DND-41 (cell line): Measurements from ENCODE around the gene EIF4G3.
"Not testable (repeated sequence)": the region's sequence is repeated elsewhere in the genome, so short reads cannot be mapped to it uniquely, and the experiment has no call there.

ENCODE experiments used
- ATAC-seq: fragments of 200-7000 bp; cut with Tn5 transposase; 3 replicates; pipeline ENCODE4 v1.9.1; 2021; ENCODE audit warnings: low read depth; ENCODE audit not compliant: insufficient read depth
- DNase-seq: peaks from one replicate; pipeline ENCODE4 v3.0.0-alpha.2; 2020
- H2AFZ ChIP-seq: 2 replicates; pipeline ENCODE4 v1.6.0; 2012; ENCODE audit warnings: low read depth, low read length
- H3K27ac ChIP-seq: 2 replicates; pipeline ENCODE4 v1.5.1; 2012; ENCODE audit warnings: low read length, inconsistent platforms
- H3K27me3 ChIP-seq: fragments of 200-600 bp; sonication (generic); 2 replicates; pipeline ENCODE4 v1.6.0; 2012; ENCODE audit warnings: low read length, mild to moderate bottlenecking, inconsistent platforms; ENCODE audit not compliant: insufficient read depth, poor library complexity
- H3K36me3 ChIP-seq: 2 replicates; pipeline ENCODE4 v1.5.1; 2012; ENCODE audit warnings: low read length, inconsistent platforms; ENCODE audit not compliant: insufficient read depth
- H3K4me1 ChIP-seq: 2 replicates; pipeline ENCODE4 v1.5.1; 2012; ENCODE audit warnings: mild to moderate bottlenecking, low read length; ENCODE audit not compliant: insufficient read depth
- H3K4me2 ChIP-seq: 2 replicates; pipeline ENCODE4 v1.6.0; 2012; ENCODE audit warnings: mild to moderate bottlenecking, moderate library complexity, low read length, inconsistent platforms; ENCODE audit not compliant: insufficient read depth
- H3K4me3 ChIP-seq, 2 experiments: fragments of 200-600 bp in 1 of 2; shearing (Covaris generic) in 1 of 2; 2 replicates each; pipeline ENCODE4 v1.5.1; 2012 to 2016; ENCODE audit warnings: inconsistent platforms in 2 of 2, low read length in 2 of 2, mild to moderate bottlenecking in 2 of 2, low read depth in 1 of 2, moderate library complexity in 1 of 2
- H3K79me2 ChIP-seq: 2 replicates; pipeline ENCODE4 v1.6.0; 2012; ENCODE audit warnings: low read length, inconsistent platforms; ENCODE audit not compliant: insufficient read depth
- H3K9ac ChIP-seq: 2 replicates; pipeline ENCODE4 v1.6.0; 2012; ENCODE audit warnings: low read depth, mild to moderate bottlenecking, inconsistent platforms, low read length, moderate library complexity
- H3K9me3 ChIP-seq: 2 replicates; pipeline ENCODE4 v1.5.1; 2012; ENCODE audit warnings: low read length, moderate library complexity, mild to moderate bottlenecking, inconsistent platforms; ENCODE audit not compliant: insufficient read depth, severe bottlenecking
- H4K20me1 ChIP-seq: 2 replicates; pipeline ENCODE4 v1.6.0; 2012; ENCODE audit warnings: low read length; ENCODE audit not compliant: insufficient read depth
- CTCF ChIP-seq: IDR thresholded peaks from 2 replicates; pipeline ENCODE4 v1.5.1; 2012; ENCODE audit warnings: borderline replicate concordance, low read length, moderate library complexity, mild to moderate bottlenecking; ENCODE audit not compliant: poor library complexity, severe bottlenecking; ENCODE audit errors: extremely low read depth
- EZH2 ChIP-seq: IDR thresholded peaks from 3 replicates; pipeline ENCODE4 v1.6.1; 2012; ENCODE audit warnings: borderline replicate concordance, low read depth, mild to moderate bottlenecking, moderate library complexity, low read length, inconsistent platforms; ENCODE audit not compliant: severe bottlenecking

The EIF4G3 gene

GRCh38 chr1:21060523-21060922, 116.2 kb downstream of the EIF4G3 start:
- Histone ChIP-seq H3K9me3 (no peaks in the 10 kb centered on the region), H3K79me2 (no peaks in the 10 kb centered on the region), H3K27me3 (no peaks in the 10 kb centered on the region), H3K36me3 (0 out of 2 replicates have a peak, but pooled peaks cover 3% of the 10 kb centered on the region), H4K20me1 (no peaks in the 10 kb centered on the region), H2AFZ (no peak overlapping the region), H3K4me2 (no peak overlapping the region), H3K4me3 (no peak overlapping the region), H3K27ac (no peak overlapping the region), H3K9ac (no peak overlapping the region), H3K4me1 (no peaks in the 10 kb centered on the region)
- TF ChIP-seq CTCF (no peak), EZH2 (no peak)
- DNase-seq (no peak), ATAC-seq (no peak)

GRCh38 chr1:21059021-21059420, 117.7 kb downstream of the EIF4G3 start:
- no peak overlapping the region for H3K4me3 ChIP-seq

GRCh38 chr1:21058035-21058793, 118.5 kb downstream of the EIF4G3 start:
- H3K4me3 ChIP-seq = no peak overlapping the region
- H3K27ac ChIP-seq = no peak overlapping the region
- H3K9ac ChIP-seq = no peak overlapping the region
- H3K79me2 ChIP-seq = no peaks in the 10 kb centered on the region
- H3K4me2 ChIP-seq = no peak overlapping the region
- H4K20me1 ChIP-seq = no peaks in the 10 kb centered on the region
- no peaks in the 10 kb centered on the region for H3K27me3 ChIP-seq
- TF ChIP-seq CTCF = no peak
- no peak for TF ChIP-seq EZH2
- no peaks in the 10 kb centered on the region for H3K4me1 ChIP-seq
- no peaks in the 10 kb centered on the region for H3K9me3 ChIP-seq
- H3K36me3 ChIP-seq = no peaks in the 10 kb centered on the region
- no peak for ATAC-seq
- DNase-seq = no peak
- H2AFZ ChIP-seq = no peak overlapping the region

More at GRCh38 chr1:21059021-21059420, 117.7 kb downstream of the EIF4G3 start:
- H3K9ac ChIP-seq = no peak overlapping the region
- H3K27ac ChIP-seq = no peak overlapping the region
- H3K4me1 ChIP-seq = no peaks in the 10 kb centered on the region
- no peak for TF ChIP-seq CTCF
- no peak for TF ChIP-seq EZH2
- H3K36me3 ChIP-seq = no peaks in the 10 kb centered on the region
- H4K20me1 ChIP-seq = no peaks in the 10 kb centered on the region
- no peak overlapping the region for H2AFZ ChIP-seq
- H3K9me3 ChIP-seq = no peaks in the 10 kb centered on the region
- DNase-seq (no peak), ATAC-seq (no peak)
- no peak overlapping the region for H3K4me2 ChIP-seq
- H3K27me3 ChIP-seq = no peaks in the 10 kb centered on the region
- H3K79me2 ChIP-seq = no peaks in the 10 kb centered on the region

- not testable (repeated sequence) for H3K27ac ChIP-seq, H3K9me3 ChIP-seq, H3K4me1 ChIP-seq, H3K27me3 ChIP-seq, H3K4me3 ChIP-seq, H4K20me1 ChIP-seq, H3K79me2 ChIP-seq, H3K4me2 ChIP-seq, DNase-seq, H3K9ac ChIP-seq, H2AFZ ChIP-seq, ATAC-seq
- peaks cover 11% of the 10 kb centered on the region; the same call in 1 of the 2 replicates for H3K36me3 ChIP-seq
Observed at GRCh38 chr1:21053189-21053928, 123.3 kb downstream of the EIF4G3 start.
